Right lobe of liver (tissue), 6 donors: ENCODE measurements around the gene SGCA. TPM values are rescaled to one million over a fixed set of nuclear protein-coding genes. Genes with fewer than 3 reads are reported as not detected.

ENCODE experiments used
- ATAC-seq, 4 donors: fragments of 200-7000 bp; cut with Tn5 transposase; one replicate each; pipeline ENCODE4 v1.9.1; 2020; ENCODE audit warnings: mild to moderate bottlenecking in 4 of 4, moderate library complexity in 4 of 4
- DNase-seq, 3 donors: peaks; one replicate each; pipeline ENCODE4 v3.0.0-alpha.2; 2020
- H3K27ac ChIP-seq, 3 donors: fragments of 200-600 bp; one replicate each; pipeline ENCODE4 v1.8.0; 2022
- H3K27me3 ChIP-seq, 2 donors: fragments of 200-600 bp; one replicate each; pipeline ENCODE4 v1.8.0; 2022
- H3K36me3 ChIP-seq, 4 donors: fragments of 200-600 bp; sonication (generic) in 1 of 4; one replicate each; pipeline versions ENCODE4 v1.5.1 to v1.8.0; 2017 to 2022; ENCODE audit warnings: control low read depth in 1 of 4
- H3K4me1 ChIP-seq, 4 donors: fragments of 200-600 bp; sonication (generic) in 1 of 4; one replicate each; pipeline versions ENCODE4 v1.5.1 to v1.8.0; 2017 to 2022; ENCODE audit warnings: control low read depth in 1 of 4
- H3K4me3 ChIP-seq, 3 donors: fragments of 200-600 bp; one replicate each; pipeline ENCODE4 v1.8.0; 2022
- H3K9me3 ChIP-seq, 4 donors: fragments of 200-600 bp; sonication (generic) in 1 of 4; one replicate each; pipeline versions ENCODE4 v1.5.1 to v1.8.0; 2017 to 2022; ENCODE audit warnings: control low read depth in 1 of 4
- POLR2A ChIP-seq: fragments of 450-650 bp; IDR thresholded peaks from one replicate; pipeline ENCODE4 v1.6.1; 2017; ENCODE audit warnings: antibody characterized with exemption, mild to moderate bottlenecking
- WGBS: methylation state at CpG from one replicate; pipeline ENCODE4 v1.1.6; 2018; ENCODE audit warnings: low coverage, low lambda C conversion rate; ENCODE audit not compliant: insufficient coverage; ENCODE audit errors: missing lambda C conversion rate; 5-methylcytosine and 5-hydroxymethylcytosine counted together
- intact Hi-C, 2 donors: fragments of 100-400 bp; cut with DNase I; formaldehyde crosslinking; loops; one replicate each; pipeline versions ENCODE4 v1.11.2 to v1.14.1; 2022
- total RNA-seq, 6 experiments: library from RNA; depleted of rRNA in 2 of 6; stranded (reverse); fragments of >200 nt in 2 of 6; fragmentation: NEBNext Ultra II Directional in 3 of 6; extraction: Animal tissue kit (Norgen Biotek cat#: 25700) in 3 of 6; gene quantifications; one replicate each; pipeline versions ENCODE4 v1.1.0 to v1.2.4, GENCODE V29; 2016 to 2023
- TF ChIP-seq, protein P1 (sequence below), 4 donors: fragments of 200-600 bp in 3 of 4; fragments of 450-650 bp in 1 of 4; IDR thresholded peaks; one replicate each; pipeline versions ENCODE4 v1.5.1 to v1.8.0; 2016 to 2022; ENCODE audit warnings: antibody characterized with exemption in 4 of 4, mild to moderate bottlenecking in 2 of 4
- donor health status: DM: no; HTN: yes; CAD: no.
- donor health status: DM: no; HTN: no; CAD: no.
- donor health status: DM: no; HTN: no; CAD: no.
- donor health status: DM: no; HTN: yes; CAD: no.
- donor health status: DM: no; HTN: yes; CAD: no.

Gene SGCA
- total RNA-seq, 6 experiments from 2014 or later, result 0.48 to 2.8 (median 1.6) TPM

DNA sequence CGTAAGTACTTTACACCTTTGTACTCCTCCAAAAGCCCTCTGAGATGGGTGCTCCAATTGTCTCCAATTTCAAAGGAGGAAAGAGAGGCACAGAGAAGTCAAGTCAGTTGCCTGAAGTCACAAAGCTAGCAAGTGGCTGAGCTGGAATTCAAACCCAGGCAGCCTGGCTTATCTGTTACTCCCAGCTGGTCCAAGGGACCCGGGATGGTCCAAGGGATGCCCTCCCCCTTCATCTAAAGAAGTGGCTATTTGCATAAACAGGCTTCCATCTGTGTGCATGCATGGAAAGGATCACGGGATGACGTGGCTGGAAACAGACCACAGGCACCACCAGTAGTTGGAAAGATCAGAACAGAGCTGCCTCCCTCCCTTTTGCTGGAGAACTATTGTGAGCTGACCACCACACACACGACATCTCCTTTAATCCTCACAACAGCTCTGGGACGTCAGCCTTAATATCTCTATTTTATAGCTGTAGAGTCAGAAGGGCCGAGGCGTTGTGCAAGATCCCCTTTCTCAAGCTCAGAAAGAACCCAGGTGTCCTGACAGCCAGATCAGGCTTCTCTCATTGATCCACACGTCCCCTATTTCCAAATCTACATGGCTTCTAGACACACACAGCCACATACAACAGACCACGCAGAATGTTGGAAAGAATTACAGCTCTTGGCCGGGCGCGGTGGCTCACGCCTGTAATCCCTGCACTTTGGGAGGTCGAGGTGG lies 46.5 kb downstream of the SGCA start:
- DNase-seq (no peak), ATAC-seq (no peak)
- Histone ChIP-seq H3K27ac (no peak overlapping the region), H3K4me3 (no peak overlapping the region), H3K4me1 (peaks cover 0 to 8% (median 0%) of the 10 kb centered on the region in 4 donors), H3K36me3 (no peaks in the 10 kb centered on the region), H3K27me3 (no peaks in the 10 kb centered on the region), H3K9me3 (no peaks in the 10 kb centered on the region)
- intact Hi-C loops, result no loop called here
- TF ChIP-seq, protein P1, sequence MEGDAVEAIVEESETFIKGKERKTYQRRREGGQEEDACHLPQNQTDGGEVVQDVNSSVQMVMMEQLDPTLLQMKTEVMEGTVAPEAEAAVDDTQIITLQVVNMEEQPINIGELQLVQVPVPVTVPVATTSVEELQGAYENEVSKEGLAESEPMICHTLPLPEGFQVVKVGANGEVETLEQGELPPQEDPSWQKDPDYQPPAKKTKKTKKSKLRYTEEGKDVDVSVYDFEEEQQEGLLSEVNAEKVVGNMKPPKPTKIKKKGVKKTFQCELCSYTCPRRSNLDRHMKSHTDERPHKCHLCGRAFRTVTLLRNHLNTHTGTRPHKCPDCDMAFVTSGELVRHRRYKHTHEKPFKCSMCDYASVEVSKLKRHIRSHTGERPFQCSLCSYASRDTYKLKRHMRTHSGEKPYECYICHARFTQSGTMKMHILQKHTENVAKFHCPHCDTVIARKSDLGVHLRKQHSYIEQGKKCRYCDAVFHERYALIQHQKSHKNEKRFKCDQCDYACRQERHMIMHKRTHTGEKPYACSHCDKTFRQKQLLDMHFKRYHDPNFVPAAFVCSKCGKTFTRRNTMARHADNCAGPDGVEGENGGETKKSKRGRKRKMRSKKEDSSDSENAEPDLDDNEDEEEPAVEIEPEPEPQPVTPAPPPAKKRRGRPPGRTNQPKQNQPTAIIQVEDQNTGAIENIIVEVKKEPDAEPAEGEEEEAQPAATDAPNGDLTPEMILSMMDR (IDR thresholded peaks at IDR 0.05), result no peak
- TF ChIP-seq POLR2A, result no peak
- 58% methylated on average over 11 of the region's 15 CpGs for WGBS

DNA sequence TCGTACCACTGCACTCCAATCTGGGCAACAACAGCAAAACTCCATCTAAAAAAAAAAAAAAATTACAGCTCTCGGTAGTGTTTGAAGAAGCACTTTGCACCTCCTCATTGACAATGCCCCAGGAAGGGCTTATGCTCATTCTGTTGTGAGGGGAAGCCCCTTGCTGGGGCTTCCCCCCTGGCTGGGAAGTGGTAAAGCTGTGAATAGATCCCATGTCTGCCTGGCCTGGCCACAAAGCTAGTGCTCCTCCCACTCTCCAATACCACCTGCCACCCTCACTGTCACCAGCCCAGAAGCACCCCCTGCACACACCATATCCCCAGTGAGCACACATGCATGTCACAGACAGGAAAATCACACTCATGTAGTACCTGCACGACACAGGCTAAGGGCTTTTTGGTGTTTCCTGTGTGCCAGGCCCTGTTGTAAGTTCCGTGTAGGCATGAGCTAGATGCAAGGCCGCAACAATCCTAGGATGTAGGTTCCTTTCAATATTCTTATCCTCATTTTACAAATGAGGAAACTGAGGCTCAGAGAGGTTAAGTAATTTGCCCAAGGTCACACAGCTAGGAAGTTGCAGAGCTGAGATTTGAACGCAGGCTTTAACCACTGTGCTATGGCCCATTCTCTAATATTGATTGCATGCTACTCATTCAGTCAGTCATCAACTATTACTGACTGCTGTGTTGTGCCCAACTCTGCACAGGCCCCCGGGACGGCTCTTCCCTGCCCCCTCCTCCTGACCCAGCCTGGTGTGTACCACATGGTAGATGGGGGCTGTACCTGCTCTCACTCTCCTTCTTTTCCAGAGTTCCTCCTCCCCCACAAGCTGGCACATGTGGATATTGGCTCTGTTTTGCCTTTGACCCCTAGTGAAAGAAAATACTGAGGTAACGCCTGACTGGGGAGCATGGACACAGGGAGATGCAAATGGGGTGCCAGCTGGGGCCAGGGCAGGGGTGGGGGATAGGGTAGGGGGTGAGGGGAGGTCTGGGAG lies 47.5 kb downstream of the SGCA start:
- no peak for DNase-seq
- H3K27ac ChIP-seq, result no peak overlapping the region
- ATAC-seq, result no peak
- 68% methylated on average over 6 of the region's 9 CpGs for WGBS
- TF ChIP-seq, protein P1 (IDR thresholded peaks at IDR 0.05), result no peak
- TF ChIP-seq POLR2A, result no peak
- H3K4me3 ChIP-seq, result no peak overlapping the region
- no peaks in the 10 kb centered on the region for H3K9me3 ChIP-seq
- H3K27me3 ChIP-seq, result no peaks in the 10 kb centered on the region
- peaks cover 0 to 18% (median 3%) of the 10 kb centered on the region in 4 donors for H3K4me1 ChIP-seq
- H3K36me3 ChIP-seq, result no peaks in the 10 kb centered on the region
- intact Hi-C loops, result no loop called here

- peaks cover 0 to 36% (median 11%) of the 10 kb centered on the region in 4 donors for H3K4me1 ChIP-seq
- no peaks in the 10 kb centered on the region for H3K9me3 ChIP-seq
- no peaks in the 10 kb centered on the region for H3K36me3 ChIP-seq
- no peaks in the 10 kb centered on the region for H3K27me3 ChIP-seq
- 65% methylated on average over 8 of the region's 8 CpGs for WGBS
- DNase-seq (no peak), ATAC-seq (no peak)
- no peak overlapping the region for H3K27ac ChIP-seq
- no peak for TF ChIP-seq POLR2A
- TF ChIP-seq, protein P1 (IDR thresholded peaks at IDR 0.05), result no peak
- H3K4me3 ChIP-seq, result no peak overlapping the region
- intact Hi-C loops, result no loop called here
These were observed 49.4 kb downstream of the SGCA start for GRCh38 chr17:50214976-50215760.

DNA sequence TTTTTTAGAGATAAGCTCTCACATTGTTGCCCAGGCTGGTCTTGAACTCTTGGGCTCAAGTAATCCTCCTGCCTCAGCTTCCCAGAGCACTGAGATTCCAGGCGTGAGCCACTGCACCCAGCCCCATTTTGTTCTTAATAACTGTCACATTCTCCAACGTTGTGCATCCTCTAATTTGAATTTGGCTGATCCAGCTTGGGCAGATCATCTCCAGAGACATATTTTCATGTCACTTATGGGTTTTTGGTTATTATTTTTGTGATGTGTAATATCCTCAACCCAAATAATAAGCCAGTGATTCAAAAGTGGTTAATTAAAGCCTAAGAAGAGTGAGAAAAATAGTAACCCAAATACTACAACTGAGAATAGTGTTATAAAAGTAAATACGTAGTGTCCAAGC lies 51.8 kb downstream of the SGCA start:
- no peaks in the 10 kb centered on the region for H3K36me3 ChIP-seq
- no peak overlapping the region for H3K4me3 ChIP-seq
- H3K27ac ChIP-seq, result peak overlapping the region; percentile 14 to 53 (median 32)
- no peak for TF ChIP-seq POLR2A
- TF ChIP-seq, protein P1 (IDR thresholded peaks at IDR 0.05), result no peak
- peaks cover 0 to 58% (median 17%) of the 10 kb centered on the region in 4 donors for H3K4me1 ChIP-seq
- H3K9me3 ChIP-seq, result no peaks in the 10 kb centered on the region
- H3K27me3 ChIP-seq, result no peaks in the 10 kb centered on the region
- ATAC-seq (no peak), DNase-seq (no peak)
- 50% methylated on average over 3 of the region's 3 CpGs for whole genome bisulfite sequencing
- intact Hi-C loops, result no loop called here
